Lower leg skin (tissue), 4 donors: Measurements from ENCODE around the gene ADGB. TPM values are rescaled to one million over a fixed set of nuclear protein-coding genes. Genes with fewer than 3 reads are reported as not detected.

ENCODE experiments used
- DNase-seq, 2 donors: peaks; one replicate each; pipeline ENCODE4 v3.0.0-alpha.2; 2019; ENCODE audit warnings: low spot score in 2 of 2
- H3K4me3 ChIP-seq: fragments of 200-600 bp; sonication (generic); 2 replicates; pipeline ENCODE4 v1.5.1; 2017; ENCODE audit warnings: mild to moderate bottlenecking, low read depth; ENCODE audit not compliant: poor library complexity, severe bottlenecking
- POLR2A ChIP-seq, 2 donors: fragments of 450-650 bp; IDR thresholded peaks; one replicate each; pipeline ENCODE4 v1.6.1; 2016 to 2017; ENCODE audit warnings: antibody characterized with exemption in 2 of 2, mild to moderate bottlenecking in 1 of 2, moderate library complexity in 1 of 2
- WGBS, 2 donors: methylation state at CpG; one replicate each; pipeline ENCODE4 v1.1.5; 2018; 5-methylcytosine and 5-hydroxymethylcytosine counted together
- intact Hi-C: fragments of 100-400 bp; cut with DNase I; formaldehyde crosslinking; loops from one replicate; pipeline ENCODE4 v1.15.0; 2023; ENCODE audit warnings: low total_unique reads
- total RNA-seq, 4 donors: library from RNA; depleted of rRNA; stranded (reverse); fragments of >200 nt; gene quantifications; one replicate each; pipeline ENCODE4 v1.1.0, GENCODE V29; 2016
- TF ChIP-seq, protein P1 (sequence below), 3 donors: fragments of 450-650 bp; IDR thresholded peaks; one replicate each; pipeline ENCODE4 v1.5.1; 2016; ENCODE audit warnings: antibody characterized with exemption in 3 of 3, mild to moderate bottlenecking in 3 of 3, moderate library complexity in 2 of 3

The ADGB gene
- total RNA-seq, 4 donors from 2014 or later, result 0.06 to 1.9 (median 1.8) TPM; not detected in 1

DNA sequence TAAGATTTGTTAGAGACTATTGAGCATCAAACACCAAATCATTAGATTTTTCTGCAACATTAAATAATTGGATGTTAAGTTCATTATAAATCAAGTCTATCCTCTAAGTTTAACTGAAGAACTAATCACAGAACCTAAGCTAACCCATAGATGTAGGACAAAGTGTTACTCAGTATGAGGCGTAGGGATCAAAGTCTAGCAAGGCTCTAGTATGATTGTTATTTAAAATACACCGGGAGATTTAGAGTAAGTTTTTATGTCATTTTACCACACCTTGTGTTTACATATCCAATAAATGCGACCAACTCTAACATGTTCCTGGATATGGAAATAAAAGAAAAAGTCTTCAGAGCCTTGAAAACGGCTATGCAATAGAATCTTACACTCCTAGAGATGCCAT, 2.6 kb downstream of the ADGB start:
- intact Hi-C loops, result no loop called here
- no peak for DNase-seq
- WGBS, 2 donors, result 65 to 69% methylated on average over 4 of the region's 4 CpGs
- no peak overlapping the region for H3K4me3 ChIP-seq
- TF ChIP-seq POLR2A (IDR thresholded peaks at IDR 0.05), result no peak
- TF ChIP-seq, protein P1, sequence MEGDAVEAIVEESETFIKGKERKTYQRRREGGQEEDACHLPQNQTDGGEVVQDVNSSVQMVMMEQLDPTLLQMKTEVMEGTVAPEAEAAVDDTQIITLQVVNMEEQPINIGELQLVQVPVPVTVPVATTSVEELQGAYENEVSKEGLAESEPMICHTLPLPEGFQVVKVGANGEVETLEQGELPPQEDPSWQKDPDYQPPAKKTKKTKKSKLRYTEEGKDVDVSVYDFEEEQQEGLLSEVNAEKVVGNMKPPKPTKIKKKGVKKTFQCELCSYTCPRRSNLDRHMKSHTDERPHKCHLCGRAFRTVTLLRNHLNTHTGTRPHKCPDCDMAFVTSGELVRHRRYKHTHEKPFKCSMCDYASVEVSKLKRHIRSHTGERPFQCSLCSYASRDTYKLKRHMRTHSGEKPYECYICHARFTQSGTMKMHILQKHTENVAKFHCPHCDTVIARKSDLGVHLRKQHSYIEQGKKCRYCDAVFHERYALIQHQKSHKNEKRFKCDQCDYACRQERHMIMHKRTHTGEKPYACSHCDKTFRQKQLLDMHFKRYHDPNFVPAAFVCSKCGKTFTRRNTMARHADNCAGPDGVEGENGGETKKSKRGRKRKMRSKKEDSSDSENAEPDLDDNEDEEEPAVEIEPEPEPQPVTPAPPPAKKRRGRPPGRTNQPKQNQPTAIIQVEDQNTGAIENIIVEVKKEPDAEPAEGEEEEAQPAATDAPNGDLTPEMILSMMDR (IDR thresholded peaks at IDR 0.05), result no peak

DNA sequence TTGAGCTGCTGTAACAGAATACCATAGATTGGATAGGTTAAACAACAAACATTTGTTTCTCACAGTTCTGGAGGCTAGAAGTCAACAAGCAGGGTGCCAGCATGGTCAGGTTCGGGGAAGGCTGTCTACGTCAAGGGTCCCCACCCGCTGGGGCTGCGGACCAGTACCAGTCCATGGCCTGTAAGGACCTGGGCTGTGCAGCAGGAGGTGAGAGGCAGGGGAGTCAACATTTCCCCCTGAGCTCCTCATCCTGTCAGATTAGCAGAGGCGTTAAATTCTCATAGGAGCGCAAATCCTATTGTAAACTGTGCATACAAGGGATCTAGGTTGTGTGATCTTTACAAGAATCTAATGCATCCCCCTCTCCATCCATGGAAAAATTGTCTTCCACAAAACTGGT, 3.8 kb downstream of the ADGB start:
- no peak for DNase-seq
- no peak for TF ChIP-seq POLR2A (IDR thresholded peaks at IDR 0.05)
- TF ChIP-seq, protein P1 (IDR thresholded peaks at IDR 0.05), result no peak
- 81 to 83% methylated on average over 6 of the region's 6 CpGs for WGBS, 2 donors
- intact Hi-C loops, result no loop called here
- no peak overlapping the region for H3K4me3 ChIP-seq

DNA sequence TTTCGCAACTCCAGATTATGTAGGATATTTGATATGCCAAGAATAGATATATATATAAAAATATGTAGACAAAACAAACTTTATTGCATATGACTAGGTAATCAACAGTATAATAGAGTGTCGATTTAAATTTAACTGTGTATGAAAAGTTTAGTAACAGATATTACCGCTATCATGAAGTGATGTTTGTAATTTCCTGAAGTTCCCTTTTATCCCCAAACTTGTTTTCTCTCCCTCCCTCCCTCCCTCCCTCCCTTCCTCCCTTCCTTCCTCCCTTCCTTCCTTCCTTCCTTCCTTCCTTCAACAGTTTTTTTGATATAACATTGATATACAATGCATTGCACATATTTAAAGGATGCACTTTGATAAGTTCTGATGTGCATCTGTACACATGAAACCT, 15.2 kb downstream of the ADGB start:
- no peak for DNase-seq
- H3K4me3 ChIP-seq, result no peak overlapping the region
- WGBS, 2 donors, result 90 to 91% methylated on average over 3 of the region's 3 CpGs
- TF ChIP-seq, protein P1 (IDR thresholded peaks at IDR 0.05), result no peak
- intact Hi-C loops, result no loop called here

DNA sequence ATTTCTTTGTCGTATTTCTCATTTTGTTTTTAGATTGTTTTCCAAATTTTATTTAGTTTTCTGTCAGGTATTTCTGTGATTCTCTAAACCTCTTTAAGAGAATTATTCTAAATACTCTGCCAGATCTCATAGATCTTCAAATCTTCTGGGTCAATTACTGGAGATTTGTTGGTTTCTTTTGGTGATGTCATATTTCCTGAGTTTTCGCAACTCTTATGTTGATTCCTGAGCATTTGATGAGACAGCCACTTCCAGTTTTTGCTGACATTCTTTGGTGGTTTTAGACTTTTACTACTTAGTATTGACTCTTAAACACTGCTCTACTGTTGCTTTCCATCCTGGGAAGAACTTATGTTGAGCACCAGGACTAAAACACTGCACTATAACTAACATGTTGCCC, 21.9 kb downstream of the ADGB start:
- WGBS, 2 donors, result 84 to 90% methylated on average over 2 of the region's 2 CpGs
- H3K4me3 ChIP-seq, result no peak overlapping the region
- intact Hi-C loops, result no loop called here
- no peak for TF ChIP-seq POLR2A (IDR thresholded peaks at IDR 0.05)
- TF ChIP-seq, protein P1 (IDR thresholded peaks at IDR 0.05), result no peak
- DNase-seq, result no peak

DNA sequence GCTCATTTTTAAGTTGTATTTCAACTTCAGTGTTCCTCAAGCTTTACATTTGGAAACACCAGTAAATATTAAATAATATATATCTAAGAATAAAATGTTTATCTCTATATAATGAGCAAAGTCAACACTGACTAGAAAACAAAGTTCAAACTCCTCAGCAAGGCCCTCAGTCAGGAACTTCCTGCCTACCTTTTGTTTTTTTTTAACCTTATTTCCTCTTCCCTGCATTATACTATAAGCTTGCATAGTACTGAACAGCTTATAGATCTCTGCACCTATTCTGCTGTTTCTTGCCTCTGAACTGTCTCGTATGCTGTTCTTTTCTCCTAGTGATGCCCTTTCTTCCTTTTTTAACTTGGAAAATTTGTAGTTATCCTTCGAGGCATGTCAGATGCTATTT, 29.6 kb downstream of the ADGB start:
- TF ChIP-seq POLR2A (IDR thresholded peaks at IDR 0.05), result no peak
- TF ChIP-seq, protein P1 (IDR thresholded peaks at IDR 0.05), result no peak
- no peak overlapping the region for H3K4me3 ChIP-seq
- DNase-seq, result no peak
- 81 to 87% methylated on average over 2 of the region's 2 CpGs for WGBS, 2 donors
- intact Hi-C loops, result no loop called here

DNA sequence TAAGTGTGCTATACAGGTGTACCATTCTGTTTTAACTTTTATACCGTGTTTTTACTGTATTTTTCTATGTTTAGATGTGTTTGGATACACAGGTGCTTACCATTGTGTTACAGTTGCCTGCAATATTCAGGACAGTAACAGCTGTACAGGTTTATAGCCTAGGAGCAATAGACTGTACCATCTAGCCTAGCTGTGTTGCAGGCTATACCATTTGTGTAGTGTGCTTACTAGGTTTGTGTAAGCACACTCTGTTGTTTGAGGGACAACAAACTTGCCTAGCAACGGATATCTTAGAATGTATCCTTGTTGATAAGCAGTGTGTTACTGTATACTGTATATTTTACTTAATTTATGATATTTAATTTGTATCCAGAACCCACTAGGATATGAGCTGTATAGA, 35.2 kb downstream of the ADGB start:
- TF ChIP-seq, protein P1 (IDR thresholded peaks at IDR 0.05), result no peak
- TF ChIP-seq POLR2A (IDR thresholded peaks at IDR 0.05), result no peak
- no peak overlapping the region for H3K4me3 ChIP-seq
- intact Hi-C loops, result no loop called here
- DNase-seq, result no peak
- 80 to 83% methylated on average over 2 of the region's 2 CpGs for WGBS, 2 donors
